Activated CD4-positive, alpha-beta T cell treated with anti-CD3 and anti-CD28 coated beads for 1 hour (primary cell): Measurements from ENCODE around the gene ABCB7.
"Not testable (repeated sequence)": the region's sequence is repeated elsewhere in the genome, so short reads cannot be mapped to it uniquely, and the experiment has no call there.

Source experiments
- DNase-seq: peaks from one replicate; pipeline ENCODE4 v3.0.0-alpha.2; 2020

ABCB7 gene

DNA sequence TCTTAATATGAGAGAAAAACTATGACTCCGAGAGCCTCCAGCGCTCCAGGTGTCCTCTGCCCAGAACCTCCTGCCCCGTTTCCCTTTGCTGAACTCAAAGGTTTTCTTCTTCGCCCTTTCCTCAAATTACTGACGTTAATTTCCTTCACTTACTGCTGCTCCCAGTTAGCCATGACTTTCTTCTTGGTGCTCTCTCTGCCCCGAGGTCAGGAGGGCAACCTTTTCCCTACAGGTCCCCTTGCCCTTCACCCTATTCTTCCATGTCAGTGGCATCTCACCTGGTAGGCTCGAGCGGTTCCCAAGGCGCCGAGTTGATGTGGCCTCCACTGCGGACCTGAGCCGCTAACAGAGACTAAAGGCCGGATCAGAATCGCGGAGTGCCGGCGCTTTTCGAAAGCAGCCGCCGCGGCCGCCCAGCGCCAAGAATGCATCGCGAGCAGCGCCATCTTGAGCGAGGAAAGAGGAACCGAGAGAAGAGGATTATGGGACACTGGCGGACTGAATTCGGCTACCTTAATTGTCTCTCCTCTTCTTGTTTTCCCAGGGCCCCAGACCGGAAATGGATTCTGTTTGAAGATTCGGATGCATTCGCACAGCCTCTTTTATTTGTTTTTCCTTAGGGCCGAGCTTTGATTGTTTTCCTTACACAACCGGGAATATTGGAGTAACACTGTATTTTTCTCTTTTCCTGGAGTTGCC is at the start of gene ABCB7:
Gene ABCB7, minus strand, starts transcription at position 457 of the 699 bp plus-strand sequence. Its CDS starts 11 bp downstream, at position 446.
- peak; percentile 36 for DNase-seq

DNA sequence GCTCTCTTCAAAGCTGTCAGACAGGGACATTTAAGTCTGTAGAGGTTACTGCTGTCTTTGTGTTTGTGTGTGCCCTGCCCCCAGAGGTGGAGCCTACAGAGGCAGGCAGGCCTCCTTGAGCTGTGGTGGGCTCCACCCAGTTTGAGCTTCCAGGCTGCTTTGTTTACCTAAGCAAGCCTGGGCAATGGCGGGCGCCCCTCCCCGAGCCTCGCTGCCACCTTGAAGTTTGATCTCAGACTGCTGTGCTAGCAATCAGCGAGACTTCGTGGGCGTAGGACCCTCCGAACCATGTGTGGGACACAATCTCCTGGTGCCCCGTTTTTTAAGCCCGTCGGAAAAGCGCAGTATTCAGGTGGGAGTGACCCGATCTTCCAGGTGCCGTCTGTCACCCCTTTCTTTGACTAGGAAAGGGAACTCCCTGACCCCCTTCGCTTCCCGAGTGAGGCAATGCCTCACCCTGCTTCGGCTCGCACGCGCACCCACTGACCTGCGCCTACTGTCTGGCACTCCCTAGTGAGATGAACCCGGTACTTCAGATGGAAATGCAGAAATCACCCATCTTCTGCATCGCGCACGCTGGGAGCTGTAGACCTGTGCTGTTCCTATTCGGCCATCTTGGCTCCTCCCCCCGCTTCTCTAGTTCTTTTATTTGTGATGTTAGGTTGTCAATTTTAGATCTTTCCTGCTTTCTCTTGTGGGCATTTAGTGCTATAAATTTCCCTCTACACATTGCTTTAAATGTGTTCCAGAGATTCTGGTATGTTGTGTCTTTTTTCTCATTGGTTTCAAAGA is 32.5 kb upstream of the ABCB7 start:
- DNase-seq, result not testable (repeated sequence)

DNA sequence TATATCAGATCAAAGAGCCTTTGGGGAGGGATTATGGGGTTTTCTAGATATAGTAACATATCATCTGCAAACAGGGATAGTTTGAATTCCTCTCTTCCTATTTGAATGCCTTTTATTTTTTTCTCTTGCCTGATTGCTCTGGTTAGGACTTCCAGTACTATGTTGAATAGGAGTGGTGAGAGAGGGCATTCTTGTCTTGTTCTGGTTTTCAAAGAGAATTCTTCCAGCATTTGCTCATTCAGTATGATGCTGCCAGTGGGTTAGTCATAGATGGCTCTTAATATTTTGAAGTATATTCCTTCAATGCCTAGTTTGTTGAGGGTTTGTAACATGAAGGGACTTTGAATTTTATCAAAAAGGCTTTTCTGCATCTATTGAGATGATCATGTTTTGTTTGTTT is 25.6 kb upstream of the ABCB7 start:
- no peak for DNase-seq

DNA sequence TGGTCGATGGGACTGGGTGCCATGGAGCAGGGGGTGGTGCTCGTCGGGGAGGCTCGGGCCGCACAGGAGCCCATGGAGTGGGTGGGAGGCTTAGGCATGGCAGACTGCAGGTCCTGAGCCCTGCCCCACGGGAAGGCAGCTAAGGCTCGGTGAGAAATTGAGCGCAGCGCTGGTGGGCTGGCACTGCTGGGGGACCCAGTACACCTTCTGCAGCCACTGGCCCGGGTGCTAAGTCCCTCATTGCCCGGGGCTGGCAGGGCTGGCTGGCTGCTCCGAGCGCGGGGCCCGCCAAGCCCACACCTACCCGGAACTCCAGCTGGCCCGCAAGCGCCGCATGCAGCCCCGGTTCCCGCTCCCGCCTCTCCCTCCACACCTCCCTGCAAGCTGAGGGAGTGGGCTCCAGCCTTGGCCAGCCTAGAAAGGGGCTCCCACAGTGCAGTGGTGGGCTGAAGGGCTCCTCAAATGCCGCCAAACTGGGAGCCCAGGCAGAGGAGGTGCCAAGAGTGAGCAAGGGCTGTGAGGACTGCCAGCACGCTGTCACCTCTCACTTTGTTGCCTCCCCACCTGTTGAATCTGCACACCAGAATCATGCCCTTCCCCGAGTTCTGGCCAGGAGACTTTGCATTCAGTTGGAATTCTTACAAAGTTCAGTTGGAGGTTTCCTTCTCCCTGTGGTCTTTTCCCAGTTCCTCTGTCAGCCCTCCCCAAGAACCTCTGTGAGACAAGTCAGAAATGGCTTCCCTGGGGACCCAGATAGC is 23.6 kb upstream of the ABCB7 start:
- not testable (repeated sequence) for DNase-seq

DNA sequence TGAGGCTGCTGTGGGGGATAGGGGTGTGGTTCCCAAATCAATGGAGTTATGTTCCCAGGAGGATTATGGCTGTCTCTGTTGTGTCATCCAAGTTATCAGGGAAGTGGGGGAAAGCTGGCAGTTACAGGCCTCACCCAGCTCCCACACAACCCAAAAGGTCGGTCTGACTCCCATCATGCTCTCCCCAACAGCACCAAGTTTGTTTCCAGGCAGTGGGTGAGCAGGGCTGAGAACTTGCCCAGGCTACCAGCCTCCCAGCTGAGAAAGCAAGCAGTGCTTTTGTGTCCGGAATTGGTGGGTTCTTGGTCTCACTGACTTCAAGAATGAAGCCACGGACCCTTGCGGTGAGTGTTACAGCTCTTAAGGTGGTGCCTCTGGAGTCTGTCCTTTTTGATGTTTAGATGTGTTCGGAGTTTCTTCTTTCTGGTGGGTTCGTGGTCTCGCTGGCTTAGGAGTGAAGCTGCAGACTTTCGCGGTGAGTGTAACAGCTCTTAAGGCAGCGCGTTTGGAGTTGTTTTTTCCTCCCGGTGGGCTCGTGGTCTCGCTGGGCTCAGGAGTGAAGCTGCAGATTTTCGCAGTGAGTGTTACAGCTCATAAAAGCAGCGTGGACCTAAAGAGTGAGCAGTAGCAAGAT is 16.3 kb upstream of the ABCB7 start:
- DNase-seq, result not testable (repeated sequence)

DNA sequence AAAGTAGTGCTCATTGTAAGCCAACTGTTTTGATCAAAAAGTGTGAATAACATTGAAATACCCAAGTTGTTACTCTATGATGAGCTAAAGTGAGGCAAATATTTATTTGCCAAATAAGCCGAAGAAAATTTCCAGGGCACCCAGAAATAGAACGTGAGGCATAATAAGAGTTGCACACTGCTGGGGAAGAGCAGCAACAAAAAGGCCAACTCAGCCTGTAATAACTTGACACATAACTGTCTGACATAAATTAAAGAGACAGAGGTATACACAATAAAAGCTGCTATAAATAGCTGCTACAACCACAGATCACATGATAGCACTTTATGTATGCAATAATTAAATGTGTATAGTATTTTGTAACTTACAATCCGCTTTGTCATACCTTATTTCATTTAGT is 2.0 kb upstream of the ABCB7 start:
- DNase-seq, result no peak

DNA sequence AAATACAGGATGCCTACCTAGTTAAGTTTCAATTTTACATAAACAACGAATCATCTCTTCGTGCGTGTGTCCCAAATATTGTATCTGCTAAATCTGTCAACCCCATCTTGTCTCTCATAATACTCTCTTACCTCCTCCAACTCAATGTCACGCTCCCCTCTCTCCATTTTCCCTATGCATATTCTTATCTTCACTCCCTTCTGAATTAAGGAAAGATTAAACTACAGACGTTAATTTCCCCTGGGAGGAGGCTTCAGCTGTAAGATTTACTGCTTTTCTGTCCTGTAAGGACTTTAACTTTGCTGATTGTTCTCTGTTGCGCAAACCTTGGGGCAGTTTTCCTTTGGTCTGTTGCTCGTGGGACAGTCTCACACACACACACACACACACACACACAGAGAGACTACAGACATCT is 455 bp upstream of the ABCB7 start:
- no peak for DNase-seq

DNA sequence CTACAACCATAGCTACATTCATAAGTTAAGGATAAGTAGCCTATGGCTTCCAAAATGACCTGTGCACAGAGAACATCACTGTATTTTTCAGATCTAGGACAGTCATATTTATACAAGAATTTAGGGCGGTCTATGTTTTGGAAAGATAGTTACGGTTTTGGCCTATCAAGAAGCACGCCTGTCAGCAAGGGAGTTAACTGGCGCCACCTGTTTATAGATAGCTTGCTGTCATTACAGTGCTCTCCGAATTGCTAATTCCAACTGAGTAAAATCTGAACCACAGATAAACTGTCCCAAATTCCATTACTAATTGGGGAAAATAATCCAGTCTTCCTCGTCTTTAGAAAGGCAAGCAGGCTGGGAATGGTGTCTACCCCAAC is 646 bp downstream of the ABCB7 start:
- no peak for DNase-seq

DNA sequence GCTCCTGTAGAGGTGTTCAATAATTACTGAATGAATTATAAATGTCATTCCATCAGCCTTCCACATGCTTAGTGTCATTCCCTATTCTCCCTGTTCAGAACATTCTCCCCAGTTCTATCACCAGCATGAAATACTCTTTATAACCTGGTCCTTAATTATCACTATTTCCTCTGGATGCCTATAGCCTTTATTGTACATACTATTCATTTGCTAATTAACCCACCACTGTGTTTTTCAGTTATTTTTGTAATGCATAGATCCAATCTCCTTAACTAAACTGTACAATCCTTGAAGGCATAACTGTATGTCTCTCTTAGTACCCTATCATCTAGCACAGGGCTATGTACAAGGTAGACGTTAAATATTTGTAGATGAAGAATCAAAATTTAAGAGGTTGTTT is 1.2 kb downstream of the ABCB7 start:
- DNase-seq, result no peak

DNA sequence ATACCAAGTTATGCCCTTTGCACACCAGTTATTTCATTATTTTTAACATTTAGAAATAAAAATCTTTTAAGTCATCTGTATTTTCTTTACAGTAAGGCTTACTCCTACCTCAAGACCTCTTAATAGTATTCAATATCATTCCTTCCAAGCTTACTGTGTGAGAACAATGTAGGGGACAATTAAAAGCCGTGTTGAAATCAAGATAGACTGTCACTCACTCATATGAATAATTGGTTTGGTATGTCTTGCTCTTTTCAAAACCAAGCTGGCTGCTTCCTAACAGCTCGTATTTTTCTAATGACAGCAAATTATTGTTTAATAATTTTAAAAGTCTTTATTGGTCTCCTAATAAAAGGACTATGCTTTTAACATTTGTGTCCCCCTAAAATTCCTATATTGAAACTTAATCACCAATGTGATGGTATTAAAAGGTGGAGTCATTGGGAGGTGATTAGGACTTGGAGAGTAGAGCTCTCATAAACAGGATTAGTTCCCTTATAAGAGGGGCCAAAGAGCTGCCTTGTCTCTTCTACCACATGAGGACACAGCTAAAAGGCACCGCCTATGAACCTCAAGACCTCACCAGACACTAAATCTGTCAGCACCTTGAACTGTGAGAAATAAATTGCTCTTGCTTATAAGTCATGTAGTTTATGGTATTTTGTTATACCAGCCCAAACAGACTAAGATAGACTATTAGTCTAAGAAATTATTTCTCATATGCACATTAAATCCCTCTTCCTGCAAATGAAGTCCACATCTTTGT is 4.1 kb downstream of the ABCB7 start:
- DNase-seq, result no peak

DNA sequence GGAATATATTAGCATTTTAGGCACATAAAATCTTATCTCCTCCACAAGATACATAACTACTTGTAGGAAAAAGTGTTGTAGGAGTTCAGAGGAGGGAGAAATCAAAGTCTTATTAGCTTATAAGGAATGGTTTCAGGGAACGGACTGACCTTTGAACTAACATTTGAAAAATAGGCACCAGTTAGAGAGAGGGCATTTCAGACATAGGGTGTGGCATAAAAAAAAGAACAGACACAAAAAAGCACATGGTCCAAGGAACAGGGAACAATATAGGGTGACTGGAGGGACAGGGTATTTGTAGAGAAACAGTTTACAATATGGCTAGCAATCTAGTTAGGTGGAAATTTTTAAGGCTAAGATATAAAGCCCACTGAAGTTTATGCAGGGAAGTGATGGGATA is 6.4 kb downstream of the ABCB7 start:
- DNase-seq, result no peak

DNA sequence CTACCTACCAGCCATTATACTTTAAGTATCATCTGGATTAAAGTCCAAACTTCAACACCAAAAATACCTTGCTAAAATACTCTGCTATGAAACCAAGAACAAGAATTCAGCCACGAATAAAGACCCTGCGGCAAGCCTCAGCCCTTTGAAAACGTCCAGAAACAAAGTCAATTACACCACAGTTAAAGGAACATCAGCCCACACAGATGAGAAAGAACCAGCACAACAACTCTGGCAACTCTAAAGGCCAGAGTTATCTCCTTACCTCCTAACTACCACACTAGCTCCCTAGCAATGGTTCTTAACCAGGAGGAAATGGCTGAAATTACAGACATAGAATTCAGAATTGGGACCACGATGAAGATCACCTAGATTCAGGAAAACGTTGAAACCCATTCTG is 23.4 kb downstream of the ABCB7 start:
- no peak for DNase-seq

DNA sequence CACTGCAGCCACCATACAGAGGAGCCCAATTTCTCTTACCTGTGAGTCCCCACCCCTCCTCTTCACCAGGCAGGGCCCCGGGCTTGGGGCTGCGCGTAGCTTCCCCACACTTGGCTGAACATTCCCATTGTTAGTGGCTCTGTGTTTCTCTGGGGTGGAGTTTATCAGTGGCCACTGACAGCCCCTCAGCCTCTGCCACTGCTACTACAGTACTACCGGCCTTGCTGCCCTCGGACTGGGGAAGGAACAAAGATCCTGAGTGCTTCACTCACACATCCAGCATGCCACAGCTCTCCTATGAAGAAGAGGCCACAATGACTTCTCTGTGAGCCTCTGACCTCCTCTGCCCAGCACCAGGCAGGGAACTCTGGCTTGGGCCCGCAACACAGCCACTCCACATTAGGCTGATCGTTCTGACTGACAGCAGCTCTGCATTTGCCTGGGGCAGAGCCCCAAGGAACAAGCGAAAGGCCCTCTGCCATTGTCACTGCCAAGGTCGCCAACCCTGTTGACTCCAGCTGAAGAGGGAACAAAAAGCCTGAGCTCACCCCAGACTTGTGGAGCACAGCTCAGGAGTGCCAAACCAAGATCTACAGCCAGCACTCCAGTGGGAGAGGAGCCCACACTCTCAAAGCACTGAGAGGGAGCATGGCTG is 24.0 kb downstream of the ABCB7 start:
- DNase-seq, result no peak

DNA sequence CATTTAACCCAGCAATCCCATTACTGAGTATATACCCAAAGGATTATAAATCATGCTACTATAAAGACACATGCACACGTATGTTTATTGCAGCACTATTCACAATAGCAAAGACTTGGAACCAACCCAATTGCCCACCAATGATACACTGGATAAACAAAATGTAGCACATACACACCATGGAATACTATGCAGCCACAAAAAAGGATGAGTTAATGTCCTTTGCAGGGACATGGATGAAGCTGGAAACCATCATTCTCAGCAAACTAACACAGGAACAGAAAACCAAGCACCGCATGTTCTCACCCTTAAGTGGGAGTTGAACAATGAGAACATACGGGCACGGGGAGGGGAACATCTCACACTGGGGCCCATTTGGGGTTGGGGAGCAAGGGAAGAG is 27.0 kb downstream of the ABCB7 start:
- not testable (repeated sequence) for DNase-seq

DNA sequence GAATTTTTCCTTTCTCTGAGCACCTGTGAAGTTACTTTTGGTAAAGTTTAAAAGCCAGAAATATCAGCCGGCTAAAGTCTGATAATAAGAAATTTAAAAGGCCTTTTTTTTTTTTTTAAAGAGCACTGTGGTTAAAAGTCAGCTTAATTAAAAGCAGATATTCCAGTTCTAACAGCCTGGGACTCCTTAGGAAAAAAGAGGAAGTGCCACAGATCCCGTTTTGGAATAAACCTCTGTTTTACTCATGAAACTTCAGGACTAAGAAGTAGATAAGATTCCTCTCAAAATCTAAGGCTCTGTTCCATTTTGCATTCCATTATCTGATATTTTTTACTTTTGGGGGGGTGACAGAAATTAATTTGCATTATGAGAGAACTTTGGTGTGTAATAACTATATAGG is 37.8 kb downstream of the ABCB7 start:
- no peak for DNase-seq

DNA sequence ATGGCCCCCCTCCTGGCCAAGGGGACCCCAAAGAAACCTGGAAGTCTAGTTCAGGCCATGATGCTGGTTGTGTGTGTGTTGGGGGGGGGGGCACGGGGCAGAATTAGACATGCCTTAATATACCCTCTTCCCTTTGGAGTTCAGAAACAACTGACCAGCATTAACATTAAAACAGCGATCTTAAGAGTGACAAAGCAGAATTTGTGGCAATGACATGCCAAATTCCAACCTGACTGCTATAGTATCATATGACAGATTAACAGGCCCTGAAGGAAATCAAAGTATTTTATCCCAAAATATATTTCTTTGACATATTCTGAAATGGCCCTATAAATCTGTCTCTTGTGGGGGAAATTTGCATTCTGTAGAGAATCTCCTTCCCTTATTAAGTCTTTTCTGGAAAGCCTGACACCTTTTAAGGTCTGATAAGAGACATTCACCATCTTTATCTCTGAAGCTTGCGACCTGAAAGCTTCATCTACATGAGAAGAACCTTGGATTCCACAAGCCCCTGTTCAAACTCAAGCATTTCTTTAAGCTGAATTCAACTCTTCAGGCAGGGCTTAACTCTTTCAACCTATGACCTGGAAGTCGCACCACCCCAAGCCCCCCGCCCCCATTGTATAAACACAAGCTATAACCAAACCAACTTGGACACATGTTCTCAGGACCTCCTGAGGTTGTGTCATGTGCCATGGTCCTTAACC is 40.2 kb downstream of the ABCB7 start:
- no peak for DNase-seq

DNA sequence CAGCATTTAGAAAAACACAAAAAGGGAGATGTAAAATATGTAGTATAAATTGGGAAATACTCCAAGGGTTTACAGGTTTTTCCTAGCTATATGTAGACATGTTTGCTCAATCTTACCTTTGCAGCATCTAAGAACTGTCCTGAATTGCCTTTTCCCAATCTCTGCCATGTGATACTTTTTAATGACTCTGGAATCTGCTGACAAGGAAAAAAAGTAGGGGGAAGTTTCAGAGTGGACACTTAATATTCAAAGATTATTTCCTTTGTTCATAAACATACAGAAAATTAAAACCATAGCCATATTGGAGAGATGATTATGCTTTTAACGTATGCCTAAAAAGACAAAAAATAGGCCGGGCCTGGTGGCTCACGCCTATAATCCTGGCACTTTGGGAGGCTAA is 41.4 kb downstream of the ABCB7 start:
- no peak for DNase-seq

DNA sequence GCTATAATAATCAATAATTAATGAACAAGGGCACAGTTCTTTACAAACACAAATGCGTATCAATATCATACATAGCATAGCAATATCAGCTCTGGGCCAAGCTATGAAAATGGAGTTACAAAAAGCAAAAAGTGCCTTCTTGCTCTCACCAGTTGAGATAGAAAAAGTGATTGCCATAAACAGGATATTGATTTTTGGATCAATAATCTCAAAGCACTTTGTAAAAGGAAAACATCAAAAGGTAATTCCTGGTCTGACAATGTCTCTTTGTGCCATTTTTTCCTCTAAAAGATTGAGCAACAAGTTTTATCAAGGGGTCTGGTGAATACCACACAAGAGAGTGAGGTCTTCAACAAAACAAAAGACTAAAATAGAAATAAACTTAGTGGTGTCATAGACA is 42.4 kb downstream of the ABCB7 start:
- no peak for DNase-seq

DNA sequence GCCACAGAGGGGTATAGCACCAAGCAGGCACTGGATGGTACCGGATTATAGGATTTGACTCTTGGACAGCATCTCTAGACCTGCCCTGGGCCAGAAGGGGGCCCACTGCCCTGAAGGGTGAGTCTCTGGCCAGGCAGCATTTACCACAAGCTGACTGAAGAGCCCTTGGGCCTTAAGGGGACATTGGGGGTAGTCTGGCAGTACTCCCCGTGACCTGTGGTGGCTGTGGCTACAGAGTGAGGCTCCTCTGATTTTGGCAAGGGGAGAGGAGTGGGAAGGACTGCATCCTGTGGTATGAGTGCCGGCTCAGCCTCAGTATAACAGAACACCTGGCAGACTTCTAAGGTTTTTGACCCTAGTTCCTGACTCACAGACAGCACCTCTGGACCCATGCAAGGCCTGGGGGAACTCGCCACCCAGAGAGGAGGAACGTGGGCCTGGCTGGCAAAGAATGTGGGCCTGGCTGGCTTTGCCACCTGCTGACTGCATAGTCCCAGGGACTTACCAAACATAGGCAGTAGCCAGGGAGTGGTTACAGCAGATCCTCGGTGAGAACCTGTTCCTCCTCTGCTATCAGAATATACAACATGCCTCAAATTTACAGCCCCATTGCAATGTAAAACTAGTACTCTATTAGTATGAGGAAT is 48.1 kb downstream of the ABCB7 start:
- DNase-seq, result no peak

DNA sequence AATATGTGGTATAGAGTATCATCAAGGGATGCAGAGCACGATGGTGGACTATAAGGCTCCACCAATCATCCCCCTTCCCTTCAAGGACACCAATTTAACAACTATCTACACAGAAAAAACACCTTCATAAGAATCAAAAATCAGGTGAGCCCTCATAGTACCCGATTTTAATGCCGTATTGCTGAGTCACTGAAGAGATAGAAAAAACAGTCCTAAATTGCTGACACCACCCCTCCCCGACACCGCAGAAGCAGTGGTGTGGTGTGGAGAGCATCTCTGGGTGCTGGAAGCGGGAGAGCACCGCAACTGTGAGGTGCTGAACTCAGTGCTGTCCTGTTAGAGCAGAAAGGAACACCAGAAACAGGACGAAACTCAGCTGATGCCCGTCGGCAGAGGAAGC is 49.3 kb downstream of the ABCB7 start:
- DNase-seq, result no peak

DNA sequence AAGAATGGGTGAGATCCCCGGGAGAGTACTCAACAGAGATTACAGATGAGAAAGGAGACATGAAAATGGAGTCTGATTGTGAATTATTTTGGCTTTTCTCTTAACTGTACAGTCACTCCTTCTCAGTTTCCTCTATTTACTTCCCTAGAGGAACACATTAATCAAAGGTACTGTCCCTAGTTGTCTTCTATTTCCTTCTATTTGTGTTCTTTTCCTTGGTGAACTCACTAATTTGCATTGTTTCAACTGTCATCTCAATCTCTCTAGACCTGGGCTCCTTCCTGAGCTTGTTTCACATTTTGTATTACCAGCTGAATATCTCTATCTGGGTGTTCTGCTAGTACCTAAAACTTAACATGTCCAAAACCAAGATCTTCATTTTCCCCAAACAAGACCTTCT is 59.8 kb downstream of the ABCB7 start:
- no peak for DNase-seq
